Measurements from ENCODE around the gene CSF3.
A peak's percentile ranks its signal among the peaks of the same experiment; 100 is the strongest.

Gene CSF3

DNA sequence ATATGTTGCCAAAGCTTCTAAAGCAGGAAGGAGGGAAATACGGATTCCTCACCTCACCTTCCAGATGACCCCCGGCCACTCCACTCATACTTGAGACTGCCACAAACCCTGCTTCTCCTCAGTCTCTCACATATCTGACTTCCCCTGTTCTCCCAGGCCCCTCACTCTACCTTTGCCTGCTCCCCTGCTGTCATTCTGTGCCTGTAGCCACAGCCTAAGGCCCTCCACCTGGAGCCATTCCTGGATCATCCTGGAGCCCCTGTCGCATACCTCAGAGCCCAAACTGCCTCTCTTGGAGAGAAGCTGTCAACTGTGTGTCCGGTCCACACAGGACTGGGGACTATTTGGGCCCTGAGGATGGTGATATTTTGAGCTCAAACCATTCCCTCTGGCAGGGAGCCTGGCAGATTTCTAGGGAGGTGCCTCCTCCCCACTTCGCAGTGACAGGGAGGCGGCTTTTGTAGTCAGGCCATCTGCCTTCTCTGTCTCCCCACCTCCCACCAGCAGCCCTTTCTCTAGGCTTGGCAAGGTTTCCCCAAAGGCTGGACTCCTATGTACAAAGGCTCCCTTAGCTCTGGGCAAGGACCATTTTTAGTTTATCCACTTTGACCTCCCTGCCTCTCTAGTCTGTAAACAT is 41.3 kb downstream of the CSF3 start:
- TF ChIP-seq POLR2A (IDR thresholded peaks at IDR 0.05; ENCODE audit: low read length), result no peak
- no peak for TF ChIP-seq GATA1 (IDR thresholded peaks at IDR 0.05; ENCODE audit: low read depth, low read length)

DNA sequence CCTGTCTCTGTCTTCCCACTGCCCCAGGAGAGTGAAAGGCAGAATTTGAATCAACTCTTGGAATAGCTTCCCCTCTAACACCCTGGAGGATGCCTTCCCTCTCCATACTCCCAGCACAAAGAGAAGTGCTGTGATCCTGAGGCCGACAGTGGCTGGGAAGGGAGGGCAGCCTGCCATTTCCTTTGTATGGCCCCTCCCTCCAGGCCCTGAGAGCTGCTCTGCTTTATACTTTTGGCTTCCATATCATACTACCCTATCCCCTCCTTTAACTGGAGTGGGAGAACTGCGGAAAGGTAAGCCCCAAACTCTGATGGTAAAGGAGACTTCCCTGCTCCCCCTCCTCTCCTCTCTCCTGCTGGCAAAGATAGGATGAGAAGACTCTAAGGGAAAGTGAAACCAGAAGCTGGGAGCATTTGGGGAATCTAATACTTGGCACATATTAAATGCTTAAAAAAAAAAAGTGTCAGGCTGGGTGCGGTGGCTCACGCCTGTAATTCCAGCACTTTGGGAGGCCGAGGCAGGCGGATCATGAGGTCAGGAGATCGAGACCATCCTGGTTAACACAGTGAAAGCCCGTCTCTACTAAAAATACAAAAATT is 43.0 kb downstream of the CSF3 start:
- TF ChIP-seq GATA1 (IDR thresholded peaks at IDR 0.05; ENCODE audit: low read depth, low read length), result no peak
- no peak for DNase-seq

More for the DNA sequence above, 41.3 kb downstream of the CSF3 start:
- no peak for DNase-seq

DNA sequence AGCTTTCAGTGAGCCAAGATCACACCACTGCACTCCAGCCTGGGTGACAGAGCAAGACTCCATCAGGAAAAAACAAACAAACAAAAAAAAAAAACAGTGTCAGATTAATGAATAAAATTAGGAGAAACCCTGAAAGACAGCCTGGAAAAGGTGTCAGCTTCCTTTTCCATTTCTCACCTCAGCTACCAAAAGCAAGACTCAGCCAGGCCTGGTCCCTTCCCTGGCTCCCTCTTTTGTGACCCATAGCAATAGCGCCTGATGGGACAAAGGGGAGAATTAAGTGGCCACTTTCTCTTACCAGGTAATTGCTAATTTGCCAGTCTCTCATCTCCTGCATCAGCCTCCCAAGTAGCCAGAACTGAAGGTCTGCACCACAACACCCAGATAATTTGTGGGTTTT is 43.6 kb downstream of the CSF3 start:
- no peak for DNase-seq
- TF ChIP-seq POLR2A (IDR thresholded peaks at IDR 0.05; ENCODE audit: low read length), result no peak
- TF ChIP-seq GATA1 (IDR thresholded peaks at IDR 0.05; ENCODE audit: low read depth, low read length), result no peak

DNA sequence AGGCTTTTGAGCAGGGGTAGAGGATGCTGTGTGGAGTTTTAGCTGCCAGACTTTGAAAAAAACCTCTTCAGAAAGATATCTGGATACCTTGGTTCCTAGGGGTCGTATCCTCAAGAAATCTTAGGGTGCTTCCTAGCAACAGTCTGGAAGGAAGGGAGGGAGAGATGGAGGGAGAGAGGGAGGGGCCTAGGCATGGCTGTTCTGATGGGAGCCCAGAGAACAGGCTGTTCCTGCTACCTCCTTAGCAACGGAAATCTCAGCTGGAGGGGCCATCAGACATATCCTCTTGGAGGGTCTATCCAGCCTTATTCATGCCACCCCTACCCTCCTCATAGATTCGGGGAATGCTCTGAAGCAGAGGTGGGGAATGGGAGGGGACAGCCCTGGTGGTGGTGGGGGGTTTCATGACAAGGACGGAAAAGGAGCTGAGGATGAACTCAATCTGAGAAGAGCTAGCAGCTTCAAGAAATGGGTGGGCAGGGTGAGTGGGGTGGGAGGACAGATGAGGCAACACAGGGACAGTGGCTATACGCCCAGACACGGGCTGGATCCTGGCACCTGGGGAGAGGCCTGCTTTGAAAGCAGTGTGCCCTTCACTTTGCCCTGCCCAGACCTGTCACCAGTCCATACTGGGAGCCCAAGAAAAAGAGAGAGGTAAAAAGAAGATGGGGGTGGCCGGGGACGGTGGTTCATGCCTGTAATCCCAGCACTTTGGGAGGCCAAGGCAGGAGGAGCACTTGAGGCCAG is 44.7 kb downstream of the CSF3 start:
- DNase-seq, result no peak
- TF ChIP-seq GATA1 (IDR thresholded peaks at IDR 0.05; ENCODE audit: low read depth, low read length) (no peak), POLR2A (IDR thresholded peaks at IDR 0.05; ENCODE audit: low read length) (no peak)

DNA sequence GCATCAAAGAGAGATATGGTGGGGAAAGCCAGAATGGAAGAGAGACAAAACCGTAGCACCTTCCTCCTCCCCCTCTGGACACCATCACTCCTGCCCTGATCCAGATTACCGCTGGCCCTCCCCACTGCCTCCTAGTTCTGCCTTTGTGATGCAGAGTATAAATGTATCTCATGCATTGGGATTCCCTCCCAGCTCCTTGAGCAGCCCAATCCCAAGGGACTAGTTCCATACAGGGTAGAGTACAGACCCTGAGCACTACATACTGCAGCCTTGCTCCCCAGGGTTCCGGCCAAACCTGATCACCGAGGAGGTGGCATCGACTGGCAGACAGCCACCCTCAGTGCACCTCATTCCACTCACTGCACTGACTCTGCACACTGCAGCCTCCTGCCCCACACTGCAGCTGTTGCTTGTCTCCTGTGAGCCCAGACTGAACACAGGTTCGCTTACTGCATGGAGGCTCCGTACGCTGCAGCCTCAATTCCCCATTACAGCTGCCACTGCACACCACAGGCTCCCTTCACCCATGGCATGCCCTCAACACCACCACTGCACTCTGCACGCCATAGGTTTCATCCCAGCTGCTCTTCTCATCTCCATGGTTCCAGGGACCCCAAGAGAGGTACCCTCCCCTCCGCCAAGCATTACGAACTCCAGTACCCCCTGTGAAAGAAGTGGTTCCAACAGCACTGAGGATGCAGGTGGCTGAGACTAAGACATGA is 45.8 kb downstream of the CSF3 start:
- no peak for DNase-seq
- TF ChIP-seq POLR2A (IDR thresholded peaks at IDR 0.05; ENCODE audit: low read length) (no peak), GATA1 (IDR thresholded peaks at IDR 0.05; ENCODE audit: low read depth, low read length) (no peak)

DNA sequence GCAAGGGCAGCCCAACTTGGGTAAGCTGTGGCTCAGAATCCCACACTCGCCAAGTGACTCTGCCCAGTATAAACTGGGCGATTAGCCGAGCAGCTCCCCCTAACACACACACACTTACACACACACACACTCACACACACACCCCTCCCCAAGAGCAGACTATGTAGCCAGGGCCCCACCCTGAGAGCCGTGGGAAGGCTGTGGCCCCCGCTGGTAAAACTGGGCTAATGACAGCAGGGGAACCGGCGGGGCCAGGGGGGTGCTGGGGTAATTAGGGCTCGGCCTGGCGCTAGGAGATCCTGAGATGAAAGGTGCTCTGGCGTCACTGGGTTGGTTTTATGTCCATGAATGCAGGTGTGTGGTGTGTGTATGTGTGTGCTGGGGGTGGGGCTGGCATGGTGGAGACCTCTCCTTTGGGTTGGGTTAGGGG is 46.4 kb downstream of the CSF3 start:
- no peak for TF ChIP-seq POLR2A (IDR thresholded peaks at IDR 0.05; ENCODE audit: low read length)
- no peak for TF ChIP-seq GATA1 (IDR thresholded peaks at IDR 0.05; ENCODE audit: low read depth, low read length)

GRCh38 chr17:40062329-40063186 is 47.3 kb downstream of the CSF3 start, which contains the start of gene THRA:
Gene THRA (plus strand): TSS chr17:40062965. CDS start chr17:40074489, 11,524 bp downstream.
- DNase-seq, result peak; percentile 78 to 87

More for the DNA sequence above, 46.4 kb downstream of the CSF3 start:
- no peak for DNase-seq

DNA sequence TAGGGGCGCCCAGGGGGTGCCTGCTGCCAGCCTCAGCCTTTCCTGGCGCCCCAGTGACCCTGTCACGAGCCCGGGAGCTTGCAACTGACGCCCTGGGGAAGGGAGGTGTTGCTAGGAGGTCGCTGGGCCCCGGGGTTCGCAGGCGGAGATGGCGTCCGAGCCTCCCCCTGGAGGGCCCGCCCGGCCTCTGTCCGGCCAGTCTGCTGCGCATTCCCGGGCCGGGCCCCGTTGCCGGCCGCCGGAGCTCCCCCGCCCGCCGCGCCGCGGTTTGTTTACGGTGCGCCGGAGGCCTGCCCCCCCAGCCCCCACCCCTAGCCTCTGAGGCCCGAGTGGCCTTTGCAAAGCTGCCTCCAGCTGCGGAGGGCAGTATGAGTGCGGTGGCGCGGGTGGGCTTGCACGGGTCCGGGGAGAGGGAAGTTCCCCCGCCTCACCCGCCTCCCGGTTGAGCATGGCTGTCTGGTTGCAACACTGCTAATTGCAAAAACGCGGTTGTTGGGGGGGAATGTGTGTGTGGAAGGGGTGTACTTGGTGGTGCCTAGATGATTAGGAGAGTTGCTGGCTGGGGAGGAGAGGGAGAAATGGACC is 48.0 kb downstream of the CSF3 start:
- TF ChIP-seq GATA1 (IDR thresholded peaks at IDR 0.05; ENCODE audit: low read depth, low read length) (no peak), POLR2A (IDR thresholded peaks at IDR 0.05; ENCODE audit: low read length) (no peak)
- DNase-seq, result peak; percentile 65 to 73

More at GRCh38 chr17:40062329-40063186, 47.3 kb downstream of the CSF3 start, which contains the start of gene THRA:
- TF ChIP-seq POLR2A (IDR thresholded peaks at IDR 0.05; ENCODE audit: low read length) (no peak), GATA1 (IDR thresholded peaks at IDR 0.05; ENCODE audit: low read depth, low read length) (no peak)

GRCh38 chr17:40063901-40064531 is 48.8 kb downstream of the CSF3 start:
- DNase-seq, result peak; percentile 56 to 65

GRCh38 chr17:40064971-40065768 is 49.9 kb downstream of the CSF3 start:
- no peak for DNase-seq
- TF ChIP-seq POLR2A (IDR thresholded peaks at IDR 0.05; ENCODE audit: low read length) (no peak), GATA1 (IDR thresholded peaks at IDR 0.05; ENCODE audit: low read depth, low read length) (no peak)

More at GRCh38 chr17:40063901-40064531, 48.8 kb downstream of the CSF3 start:
- TF ChIP-seq GATA1 (IDR thresholded peaks at IDR 0.05; ENCODE audit: low read depth, low read length) (no peak), POLR2A (IDR thresholded peaks at IDR 0.05; ENCODE audit: low read length) (no peak)

DNA sequence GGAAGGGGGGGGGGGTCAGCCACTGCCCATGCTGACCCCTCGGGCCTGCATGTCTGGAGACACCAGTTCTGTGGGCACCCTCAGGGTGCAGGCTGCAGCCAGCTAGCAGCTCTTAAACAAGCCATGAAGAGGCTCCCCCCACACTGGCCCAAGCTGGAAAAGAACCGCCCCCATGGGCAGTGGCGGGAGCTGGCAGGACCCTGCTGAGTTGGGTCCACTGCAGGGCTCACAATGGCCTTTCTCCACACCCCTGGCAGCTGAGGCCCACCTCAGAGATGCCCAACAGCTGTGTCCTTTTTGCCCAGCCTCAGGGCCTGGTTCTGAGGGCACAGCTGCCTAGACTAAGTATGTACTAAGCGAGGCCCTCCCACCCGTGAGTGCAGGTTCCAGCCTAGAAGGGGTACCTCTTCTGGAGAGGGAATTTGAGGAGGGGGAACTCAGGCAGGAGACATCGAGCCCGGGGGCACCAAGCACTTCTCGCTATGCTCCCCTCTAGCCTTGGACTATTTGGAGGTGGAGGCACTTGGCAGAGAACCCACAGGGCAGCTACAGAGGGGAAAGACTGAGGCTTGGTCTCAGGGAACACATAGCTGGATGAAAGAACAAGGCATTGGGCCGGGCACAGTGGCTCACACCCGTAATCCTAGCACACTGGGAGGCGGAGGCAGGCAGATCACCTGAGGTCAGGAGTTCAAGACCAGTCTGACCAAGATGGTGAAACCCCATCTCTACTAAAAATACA is 50.7 kb downstream of the CSF3 start:
- TF ChIP-seq POLR2A (IDR thresholded peaks at IDR 0.05; ENCODE audit: low read length) (no peak), GATA1 (IDR thresholded peaks at IDR 0.05; ENCODE audit: low read depth, low read length) (no peak)

More for the DNA sequence above, 50.7 kb downstream of the CSF3 start:
- DNase-seq, result no peak

All from erythroblast (primary cell).